ENCODE results near the gene KDM7A.
"Not testable (repeated sequence)": the region's sequence is repeated elsewhere in the genome, so short reads cannot be mapped to it uniquely, and the experiment has no call there.

The KDM7A gene

DNA sequence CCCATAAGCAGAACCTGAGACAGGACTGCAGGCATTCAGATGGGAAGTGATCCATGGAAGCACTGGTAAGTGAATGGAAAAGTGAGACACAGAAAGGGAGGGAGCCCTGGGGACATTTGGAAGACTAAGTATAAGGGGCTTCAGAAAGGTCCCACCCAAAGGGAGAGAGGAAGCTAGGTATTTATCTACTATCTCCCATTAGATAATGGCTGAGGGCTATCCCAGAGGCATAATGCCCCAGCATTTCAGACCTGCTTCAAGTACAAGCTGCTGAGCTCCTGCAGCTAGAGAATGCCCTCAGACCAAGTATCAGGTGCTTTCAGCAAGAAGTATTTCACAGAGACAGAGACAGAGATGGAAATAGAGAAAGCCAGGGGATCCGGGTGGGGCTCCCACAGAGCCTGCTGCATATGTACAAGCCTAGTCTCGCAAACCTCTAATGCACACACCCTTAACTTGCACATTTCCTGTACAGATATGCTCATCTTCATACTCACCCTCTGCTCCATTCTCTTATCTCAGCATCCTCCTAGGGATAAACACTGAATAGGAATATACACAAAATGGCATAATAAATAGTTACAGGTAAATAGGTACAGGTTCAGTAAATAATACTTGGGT lies 20.2 kb downstream of the KDM7A start:
- DNase-seq: no peak

DNA sequence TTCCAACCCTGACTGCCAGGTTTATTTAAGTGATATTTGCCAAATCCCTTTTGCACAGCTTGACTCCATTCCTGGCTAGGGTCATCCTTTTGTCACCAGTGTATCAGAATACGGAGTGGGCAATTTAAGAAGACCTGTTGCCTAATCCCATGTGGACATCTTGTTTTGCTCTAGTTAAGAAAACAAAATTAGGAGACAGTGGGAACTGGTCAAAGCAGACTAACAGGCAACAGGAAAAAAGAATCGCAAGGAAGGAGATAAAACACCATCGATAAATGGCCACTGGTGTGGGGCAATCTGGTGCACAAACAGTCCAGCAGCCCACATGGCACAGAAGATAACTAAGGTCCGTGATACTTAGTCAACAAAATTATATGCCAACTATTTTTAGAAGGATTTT lies 21.4 kb downstream of the KDM7A start:
- no peak for DNase-seq

DNA sequence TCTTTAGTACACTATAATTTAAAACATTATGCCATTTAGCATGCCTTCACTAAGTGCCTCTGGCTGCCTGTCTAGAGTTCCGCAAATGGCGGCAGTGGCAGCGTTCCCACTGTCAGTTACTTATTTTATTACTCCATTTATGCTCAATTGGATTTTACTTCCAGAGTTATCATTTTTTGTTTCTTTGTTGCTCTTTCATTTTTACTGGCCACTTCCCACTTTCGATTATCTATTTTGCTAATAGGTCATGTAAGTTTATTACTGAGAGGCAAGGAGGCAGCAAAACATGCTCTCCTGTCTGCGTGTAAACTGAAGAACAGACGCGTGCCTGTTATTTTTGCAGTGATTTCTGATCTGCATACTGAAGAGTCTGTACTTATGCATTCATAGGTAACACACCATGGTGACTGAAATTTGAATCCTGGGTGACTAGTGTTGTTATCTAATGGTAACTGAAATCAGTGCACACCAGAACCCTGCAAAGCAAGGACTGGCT lies 23.1 kb downstream of the KDM7A start:
- no peak for DNase-seq

DNA sequence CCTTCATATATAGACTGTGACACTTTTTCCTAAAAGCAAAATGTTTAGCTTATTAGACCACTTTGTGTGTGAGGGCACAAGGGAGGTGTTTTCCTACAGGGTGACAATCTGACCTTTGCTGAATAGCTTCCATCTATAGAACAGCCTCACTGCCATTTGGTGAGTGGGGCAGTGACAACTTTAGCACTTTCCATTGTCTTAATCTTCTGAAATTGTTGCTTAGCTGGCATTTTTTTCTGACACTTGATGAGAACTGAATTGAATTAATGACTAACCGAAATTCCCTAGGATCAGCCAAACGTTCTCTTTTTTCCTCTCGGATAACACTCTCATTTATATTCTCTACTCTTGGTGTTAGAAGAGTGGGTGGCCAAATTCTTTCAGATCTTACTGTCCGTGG lies 30.2 kb downstream of the KDM7A start:
- no peak for DNase-seq

DNA sequence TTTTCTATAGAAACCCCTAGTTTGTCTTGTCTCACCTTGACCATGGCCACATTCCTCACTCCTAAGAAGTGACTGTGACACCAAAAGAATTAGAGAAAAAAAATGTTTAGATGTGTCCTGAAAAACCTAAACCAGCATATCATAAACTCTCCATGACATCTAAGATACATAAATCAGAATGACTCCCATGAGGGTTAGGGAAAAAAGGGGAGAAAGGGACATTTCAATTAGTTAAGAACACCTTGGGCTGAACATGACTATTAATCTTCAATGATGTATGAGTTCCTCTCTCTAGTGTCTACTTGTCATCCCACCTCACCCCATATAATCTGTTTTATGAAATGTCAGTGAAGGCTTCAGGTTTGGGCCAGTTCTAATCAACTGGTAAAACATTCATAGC lies 31.1 kb downstream of the KDM7A start:
- DNase-seq: no peak

DNA sequence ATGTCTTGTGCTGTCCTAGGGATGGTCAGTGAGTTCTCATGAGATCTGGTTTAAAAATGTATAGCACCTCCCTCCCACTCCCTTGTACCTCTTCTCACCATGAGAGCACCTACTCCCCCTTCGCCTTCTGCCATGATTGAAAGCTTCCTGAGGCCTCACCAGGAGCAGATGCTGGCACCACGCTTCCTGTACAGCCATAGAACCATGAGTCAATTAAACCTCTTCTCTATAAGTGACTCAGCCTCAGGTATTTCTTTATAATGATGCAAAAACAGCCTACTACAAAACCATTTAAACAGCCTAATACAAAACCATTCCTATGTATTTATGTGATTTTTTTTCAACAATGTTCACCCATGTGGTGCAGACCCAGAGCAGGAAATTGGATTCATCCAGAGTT lies 32.0 kb downstream of the KDM7A start:
- DNase-seq: no peak

DNA sequence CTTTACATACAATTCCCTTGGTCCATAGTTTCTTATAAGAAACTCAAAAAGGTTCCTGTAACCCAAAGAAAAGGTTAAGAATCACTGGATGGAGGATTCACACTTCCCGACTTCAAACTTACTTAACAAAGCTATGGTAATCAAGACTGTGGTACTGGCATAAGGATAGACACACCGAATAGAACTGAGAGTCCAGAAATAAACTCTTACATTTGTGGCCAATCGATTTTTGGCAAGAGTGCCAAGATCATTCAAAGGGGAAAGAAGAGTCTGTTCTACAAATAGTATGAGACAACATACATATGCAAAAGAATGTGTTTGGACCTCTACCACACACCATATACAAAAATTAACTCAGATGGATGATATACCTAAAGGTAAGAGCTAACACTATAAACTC lies 32.8 kb downstream of the KDM7A start:
- DNase-seq: no peak

DNA sequence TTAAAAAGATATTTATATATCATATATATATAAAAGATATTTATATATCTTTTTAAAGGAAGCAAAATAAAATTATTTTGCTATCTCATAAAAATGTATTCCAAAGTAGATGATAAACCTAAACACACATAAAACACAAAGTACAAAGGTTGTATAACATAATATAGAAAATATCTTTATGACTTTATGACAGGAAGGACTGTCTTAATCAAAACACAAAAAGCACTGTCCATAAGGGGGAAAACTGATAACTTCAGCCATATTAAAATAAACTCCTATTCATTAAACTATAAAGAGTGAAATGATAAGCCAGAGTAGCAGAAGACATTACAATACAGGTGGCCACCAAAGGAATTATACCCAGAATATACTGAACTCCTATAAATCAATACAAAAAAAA lies 34.8 kb downstream of the KDM7A start:
- DNase-seq: no peak

DNA sequence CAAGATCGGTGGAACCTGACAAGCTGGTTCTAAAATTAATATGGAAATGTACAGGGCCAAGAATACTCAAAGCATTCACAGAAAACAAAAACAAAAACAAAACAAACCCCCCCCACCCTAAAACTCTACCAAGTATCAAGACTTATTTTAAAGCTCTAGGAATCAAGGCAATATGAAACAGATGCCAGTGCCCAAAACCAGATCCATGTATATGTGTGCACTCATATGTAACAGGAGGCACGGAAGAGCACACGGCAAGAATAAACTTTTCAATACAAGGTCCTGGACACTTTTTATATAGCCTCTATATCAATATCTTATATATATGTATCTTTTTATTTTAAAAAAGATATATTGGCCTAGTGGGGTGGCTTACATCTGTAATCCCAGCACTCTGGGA lies 35.5 kb downstream of the KDM7A start:
- no peak for DNase-seq

DNA sequence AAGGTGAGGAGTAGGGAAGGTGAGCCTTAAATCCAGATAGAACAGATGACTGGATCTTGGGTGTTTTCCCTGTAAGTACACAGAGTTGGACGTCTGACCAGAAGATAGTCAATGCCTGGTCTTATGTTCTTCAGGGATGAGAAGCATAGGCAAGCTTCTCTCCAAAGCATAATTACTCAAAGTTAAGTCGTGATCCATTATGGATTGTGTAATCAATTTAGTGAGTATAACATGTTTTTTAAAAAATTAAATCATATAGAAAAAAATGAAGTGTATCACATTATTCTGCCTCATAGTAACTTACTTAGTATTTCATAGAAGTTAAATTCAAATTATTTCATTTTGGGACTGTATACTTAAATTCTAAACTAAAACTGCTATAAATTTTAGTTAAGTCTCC lies 39.7 kb downstream of the KDM7A start:
- no peak for DNase-seq

DNA sequence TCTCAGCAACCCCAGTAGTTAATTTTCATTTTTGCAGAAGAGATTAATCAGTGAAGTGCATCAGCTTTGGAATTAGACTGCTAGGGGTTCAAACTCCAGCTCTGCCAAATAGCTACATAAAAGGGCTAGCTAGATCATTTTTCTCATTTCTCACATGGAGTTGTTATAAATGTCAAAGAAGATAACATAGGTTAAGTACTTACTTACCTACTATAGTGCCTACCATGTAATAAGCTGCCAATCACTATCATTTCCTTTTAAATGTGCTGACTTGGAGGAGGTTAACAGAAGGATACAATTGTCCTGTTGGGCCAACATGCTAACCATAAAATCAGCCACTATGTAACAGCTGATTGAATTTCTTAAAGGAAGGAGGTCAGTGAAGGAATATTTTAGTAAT lies 40.7 kb downstream of the KDM7A start:
- no peak for DNase-seq

DNA sequence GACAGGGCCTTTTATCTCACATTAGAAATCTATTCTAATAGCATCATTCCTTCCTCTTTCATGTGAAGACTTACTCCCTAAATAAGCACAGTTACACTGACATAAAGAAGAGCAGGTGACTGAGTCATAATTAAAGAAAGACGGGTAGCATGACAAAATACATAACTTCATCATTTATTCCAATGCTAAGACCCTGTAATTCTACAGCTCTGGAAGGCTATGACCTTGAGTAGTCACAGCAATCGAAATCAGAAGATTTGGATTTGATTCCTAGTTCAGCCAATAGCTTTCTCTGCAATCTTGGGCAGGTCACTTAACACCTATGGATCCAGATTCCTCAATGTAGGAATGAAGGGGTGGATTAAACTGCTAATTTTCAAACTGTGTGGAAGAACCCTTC lies 42.7 kb downstream of the KDM7A start:
- no peak for DNase-seq

DNA sequence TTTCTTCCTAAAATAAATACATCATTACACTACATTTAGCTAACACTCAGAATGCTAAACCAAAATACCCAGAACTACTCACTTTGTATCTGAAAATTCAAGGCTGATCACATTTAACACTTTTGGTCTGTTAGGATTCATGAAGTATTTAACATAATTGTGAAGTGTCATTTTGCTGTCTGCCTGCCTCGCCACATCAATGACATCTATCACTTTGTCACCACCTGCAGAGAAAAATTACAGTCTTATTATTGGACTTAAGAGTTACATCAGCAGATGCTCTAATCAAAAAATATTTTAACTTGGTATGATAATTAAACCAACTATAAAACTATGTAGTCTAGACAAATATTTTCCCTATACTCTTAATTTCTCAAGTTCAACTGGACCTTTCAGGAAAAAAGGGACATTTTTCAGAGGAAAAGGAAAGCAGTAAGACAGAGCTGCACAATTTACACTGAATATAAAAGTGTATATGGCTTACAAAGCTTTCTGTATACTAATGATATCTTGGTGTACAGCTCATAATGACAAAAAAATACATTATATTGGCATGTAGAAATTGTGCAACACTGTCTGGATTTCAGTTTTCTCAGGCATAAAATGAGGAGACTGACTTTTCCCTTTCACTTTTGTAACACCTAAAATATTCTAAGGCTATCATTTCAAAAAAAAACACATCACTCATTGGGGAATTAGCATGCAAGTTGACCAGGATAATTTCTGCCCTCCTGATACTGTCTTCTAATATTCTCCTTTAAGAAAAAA lies 49.2 kb downstream of the KDM7A start:
- no peak for DNase-seq

DNA sequence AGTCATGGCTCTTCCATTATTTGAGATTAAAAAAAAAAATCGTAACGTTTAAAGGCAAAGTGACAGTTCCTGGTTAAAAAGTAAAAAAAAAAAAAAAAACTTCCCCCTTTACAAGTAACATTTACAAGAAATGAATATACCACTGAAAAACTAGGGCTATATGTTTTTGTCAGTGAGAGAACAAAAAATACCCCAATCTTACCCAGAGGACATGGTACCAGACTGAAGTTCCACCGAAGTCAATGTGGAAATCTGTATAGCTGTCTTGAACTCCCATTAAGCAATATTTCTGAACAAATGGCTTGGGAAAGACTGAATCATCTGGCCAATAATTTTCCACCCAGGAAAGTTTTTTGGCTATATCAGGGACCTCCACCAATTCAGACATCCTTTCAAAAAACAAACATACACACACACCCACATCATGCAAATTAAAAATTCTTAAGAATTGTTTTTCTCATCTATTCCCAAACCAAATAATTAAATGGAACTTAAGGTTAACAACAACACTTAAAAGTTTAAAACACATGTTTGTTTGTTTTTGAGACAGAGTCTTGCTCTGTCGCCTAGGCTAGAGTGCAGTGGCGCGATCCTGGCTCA lies 50.2 kb downstream of the KDM7A start:
- DNase-seq: no peak

DNA sequence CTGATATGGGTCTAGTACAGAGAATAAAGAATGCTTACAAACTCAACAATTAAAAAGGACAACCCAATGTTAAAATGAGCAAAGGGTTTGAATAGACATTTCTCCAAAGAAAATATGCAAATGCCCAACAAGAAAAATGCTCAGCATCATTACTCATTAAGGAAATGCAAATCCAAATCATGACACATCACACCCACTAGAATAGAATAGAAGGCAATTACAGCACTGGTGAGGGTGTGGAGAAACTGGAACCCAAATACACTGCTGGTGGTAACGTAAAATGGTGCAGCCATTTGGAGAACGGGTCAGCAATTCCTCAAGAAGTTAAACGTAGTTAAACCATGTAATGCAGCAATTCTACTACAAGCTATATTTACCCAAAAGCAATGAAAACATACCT lies 53.8 kb downstream of the KDM7A start:
- no peak for DNase-seq

DNA sequence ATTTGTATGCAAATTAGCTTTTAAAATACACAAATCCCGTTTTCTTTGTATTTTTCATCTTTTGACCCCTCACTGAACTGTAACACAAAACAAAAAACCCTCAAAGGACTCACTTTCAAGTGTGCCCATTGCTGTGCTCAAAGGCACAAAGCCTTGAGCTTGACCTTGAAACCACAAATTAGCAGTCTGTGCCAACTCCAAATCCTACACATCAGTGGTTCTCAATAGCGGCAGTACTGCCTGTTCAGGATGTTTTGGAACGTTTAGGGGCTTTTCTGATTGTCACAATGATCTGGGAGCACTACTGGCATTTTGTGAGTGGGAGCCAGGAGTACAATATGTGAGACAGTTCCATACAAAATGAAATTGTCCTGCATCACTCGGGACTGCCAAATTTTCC lies 55.5 kb downstream of the KDM7A start:
- DNase-seq: peak in 1 of 2 experiments; percentile 4

DNA sequence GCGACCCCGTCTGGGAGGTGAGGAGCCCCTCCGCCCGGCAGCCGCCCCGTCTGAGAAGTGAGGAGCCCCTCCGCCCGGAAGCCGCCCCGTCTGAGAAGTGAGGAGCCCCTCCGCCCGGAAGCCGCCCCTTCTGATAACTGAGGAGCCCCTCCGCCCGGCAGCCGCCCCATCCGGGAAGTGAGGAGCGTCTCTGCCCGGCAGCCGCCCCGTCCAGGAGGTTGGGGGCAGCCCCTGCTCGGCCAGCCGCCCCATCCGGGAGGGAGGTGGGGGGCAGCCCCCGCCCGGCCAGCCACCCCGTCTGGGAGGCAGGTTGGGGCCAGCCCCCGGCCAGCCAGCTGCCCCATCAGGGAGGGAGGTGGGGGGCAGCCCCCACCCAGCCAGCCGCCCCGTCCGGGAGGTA lies 62.0 kb downstream of the KDM7A start:
- not testable (repeated sequence) for DNase-seq

DNA sequence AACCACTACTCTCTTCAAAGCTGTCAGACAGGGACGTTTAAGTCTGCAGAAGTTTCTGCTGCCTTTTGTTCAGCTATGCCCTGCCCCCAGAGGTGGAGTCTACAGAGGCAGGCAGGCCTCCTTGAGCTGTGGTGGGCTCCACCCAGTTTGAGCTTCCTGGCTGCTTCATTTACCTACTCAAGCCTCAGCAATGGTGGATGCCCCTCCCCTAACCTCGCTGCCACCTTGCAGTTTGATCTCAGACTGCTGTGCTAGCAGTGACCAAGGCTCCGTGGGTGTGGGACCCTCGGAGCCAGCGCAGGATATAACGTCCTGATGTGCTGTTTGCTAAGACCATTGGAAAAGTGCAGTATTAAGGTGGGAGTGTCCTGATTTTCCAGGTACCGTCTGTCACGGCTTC lies 68.0 kb downstream of the KDM7A start:
- not testable (repeated sequence) for DNase-seq

DNA sequence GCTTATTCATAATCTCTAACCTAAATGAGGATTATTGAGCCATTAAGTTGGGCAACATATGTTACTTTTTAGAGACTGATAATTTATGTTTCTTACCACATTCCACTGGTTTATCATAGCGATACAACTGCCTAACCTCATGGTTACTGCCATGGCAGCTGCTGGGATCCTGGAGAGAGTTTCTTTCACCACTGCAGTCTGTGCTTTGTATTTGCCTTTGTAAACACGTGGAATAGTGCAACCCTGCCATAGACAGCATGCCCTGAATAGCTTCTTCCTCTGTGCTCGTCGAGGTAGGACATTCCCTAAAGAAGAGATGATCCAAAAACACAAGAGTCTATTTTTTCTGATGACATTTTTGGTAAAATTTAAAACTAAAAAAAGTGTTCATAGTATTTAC lies 80.3 kb downstream of the KDM7A start:
- DNase-seq: no peak

DNA sequence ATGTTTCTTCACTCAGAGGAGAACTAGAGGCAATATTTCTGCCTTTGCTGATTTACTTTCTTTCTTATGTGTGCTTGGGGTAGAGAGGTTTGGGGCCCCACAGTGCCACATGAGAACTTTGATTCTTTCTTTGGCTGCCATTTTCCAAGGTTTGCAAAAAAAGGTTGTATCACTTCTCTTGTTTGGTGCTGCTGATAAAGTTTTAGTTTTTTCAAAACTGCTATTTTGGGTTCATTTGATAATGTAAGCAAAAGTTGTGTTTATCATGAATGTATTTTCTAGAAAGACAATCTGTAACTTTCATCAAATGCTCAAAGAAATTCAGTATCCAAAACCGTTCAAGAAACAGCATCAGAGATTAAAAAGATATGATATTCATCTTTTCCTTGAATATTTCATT lies 83.4 kb downstream of the KDM7A start:
- no peak for DNase-seq

DNA sequence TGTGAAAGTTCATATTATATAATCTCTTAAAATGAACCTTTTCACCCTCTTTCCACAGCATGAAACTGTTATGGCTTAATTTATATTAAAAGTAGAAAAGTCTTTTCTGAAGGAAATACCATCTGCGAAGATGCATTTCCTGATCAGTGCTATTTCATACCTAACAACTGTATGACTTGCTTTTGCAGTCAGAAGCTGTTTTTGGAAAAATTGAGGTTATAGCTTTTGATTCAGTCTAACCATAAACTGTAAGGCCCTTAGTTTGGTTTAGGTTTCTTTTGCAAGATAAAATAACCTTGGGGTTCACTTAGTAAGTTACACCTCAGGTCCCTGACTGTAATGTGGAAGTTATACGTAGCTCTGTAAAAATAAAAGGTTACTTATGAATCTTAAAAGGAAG lies 91.3 kb downstream of the KDM7A start:
- no peak for DNase-seq

DNA sequence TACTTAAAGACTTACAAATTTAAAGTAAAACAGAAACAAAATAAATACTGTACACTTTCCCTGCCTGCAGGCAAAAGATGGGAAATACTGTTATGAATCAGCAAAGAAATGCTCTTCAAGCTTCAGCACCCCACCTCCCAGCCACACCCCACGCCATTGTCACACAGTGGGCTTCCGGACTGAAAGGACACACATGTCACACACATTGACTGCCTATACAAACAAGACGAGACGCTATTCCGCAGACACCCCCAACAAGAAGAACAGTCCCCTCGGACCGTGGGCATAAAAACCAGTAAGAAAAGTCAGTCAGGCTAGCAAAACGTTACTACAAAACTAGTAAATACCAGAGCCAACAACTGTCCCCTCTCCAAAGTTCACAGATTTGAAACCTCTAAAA lies 91.8 kb downstream of the KDM7A start:
- no peak for DNase-seq

DNA sequence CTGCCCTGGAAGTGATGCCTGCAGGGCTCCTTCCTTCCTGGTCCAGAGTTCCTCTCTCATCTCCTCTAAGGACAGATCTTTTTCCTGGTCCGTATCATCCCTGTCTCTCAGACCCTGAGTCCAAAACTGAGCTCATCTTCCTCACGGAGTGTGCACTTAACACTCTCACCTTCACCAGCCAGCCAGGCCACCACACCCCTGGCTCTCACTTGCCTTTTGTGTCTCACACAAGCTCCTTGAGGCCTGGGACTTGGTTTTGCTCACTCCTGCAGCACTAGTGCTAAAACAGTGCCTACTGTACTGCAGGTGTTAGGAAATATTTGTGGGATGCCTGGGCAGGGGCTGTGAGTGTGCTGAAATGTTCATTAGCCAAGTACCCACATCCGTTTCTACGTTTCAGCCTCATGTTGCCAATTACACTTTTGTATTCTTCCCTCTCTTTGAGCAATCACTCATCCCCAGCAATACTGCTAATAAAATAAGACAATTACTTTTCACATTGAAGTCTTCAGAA lies 92.6 kb downstream of the KDM7A start:
- no peak for DNase-seq

DNA sequence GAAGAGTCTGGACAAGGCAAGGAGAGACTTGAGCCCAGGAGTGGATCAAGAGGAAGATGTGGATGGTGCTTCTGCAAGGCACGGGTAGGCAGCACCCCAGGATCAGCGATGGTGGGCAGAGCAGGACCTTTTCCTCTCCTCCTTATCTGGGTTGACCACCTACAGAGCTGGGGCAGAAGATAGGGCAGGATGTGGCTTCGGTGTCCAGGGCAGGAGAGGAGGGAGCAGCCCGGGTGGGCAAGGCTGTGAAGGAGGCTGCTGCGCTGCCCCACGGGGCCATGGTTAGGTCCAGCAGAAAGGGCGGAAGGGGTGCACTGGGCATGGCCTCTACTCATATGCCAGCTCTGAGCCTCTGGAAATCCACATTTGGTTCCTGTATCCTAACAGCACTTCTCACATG lies 94.0 kb downstream of the KDM7A start:
- no peak for DNase-seq
